GM12878 (cell line): ENCODE measurements around the gene CPSF6. TPM values are rescaled to one million over a fixed set of nuclear protein-coding genes. Genes with fewer than 3 reads are reported as not detected.

Experiments
- ATAC-seq: fragments of 200-7000 bp; cut with Tn5 transposase; 3 replicates; pipeline ENCODE4 v1.9.1; 2020; ENCODE audit warnings: mild to moderate bottlenecking, moderate library complexity
- BruUV-seq: library from RNA; stranded (reverse); fragments of 400-500 nt; replicated peaks from 2 replicates; lab custom pipeline; 2021; lab: Mats Ljungman, UMichigan
- CTCF ChIA-PET: fragments of 300-600 bp; sonication (Branson Sonifier 250); formaldehyde crosslinking; extraction: SDS; loops from one replicate; lab custom pipeline; 2021; ENCODE audit warnings: inconsistent platforms; lab: Yijun Ruan, JAX
- POLR2A ChIA-PET: fragments of 350-600 bp; formaldehyde crosslinking; extraction: SDS; loops from one replicate; lab custom pipeline; 2021; ENCODE audit warnings: inconsistent platforms; lab: Charles Lee
- RAD21 ChIA-PET: fragments of 300-600 bp; sonication (Branson Sonifier 250); formaldehyde crosslinking; loops from one replicate; lab custom pipeline; 2023; ENCODE audit warnings: antibody characterized with exemption; ENCODE audit not compliant: unreplicated experiment; lab: Charles Lee
- SMC1A ChIA-PET: fragments of 300-600 bp; sonication (Branson Sonifier 250); formaldehyde crosslinking; loops from one replicate; lab custom pipeline; 2023; ENCODE audit not compliant: unreplicated experiment, uncharacterized antibody; lab: Charles Lee
- DNase-seq: peaks from one replicate; pipeline ENCODE4 v3.0.0-alpha.2; 2011; ENCODE audit warnings: low read depth, low spot score
- FAIRE-seq: peaks from 3 replicates; lab custom pipeline; 2011; peaks lifted over from hg19 to GRCh38; lab: Jason Lieb, UNC
- H2AFZ ChIP-seq: 2 replicates; pipeline ENCODE4 v1.6.0; 2011; ENCODE audit warnings: low read depth, low read length, control low read depth; ENCODE audit not compliant: control insufficient read depth
- H3K27ac ChIP-seq: 2 replicates; pipeline ENCODE4 v1.5.1; 2011; ENCODE audit warnings: control low read depth; ENCODE audit not compliant: control insufficient read depth, insufficient read depth
- H3K27me3 ChIP-seq, 2 experiments: replicated peaks in 1 of 2; 2 replicates each; pipeline versions ENCODE4 v1.6.0 to v1.6.1; 2011; ENCODE audit warnings: low read length in 1 of 2; ENCODE audit not compliant: control insufficient read depth in 2 of 2, insufficient read depth in 2 of 2
- H3K36me3 ChIP-seq, 2 experiments: 2 replicates each; pipeline ENCODE4 v1.5.1; 2011; ENCODE audit warnings: low read length in 1 of 2; ENCODE audit not compliant: control insufficient read depth in 2 of 2, insufficient read depth in 2 of 2
- H3K4me1 ChIP-seq: 2 replicates; pipeline ENCODE4 v1.6.1; 2011; ENCODE audit warnings: mild to moderate bottlenecking, low read length, moderate library complexity, mixed read lengths; ENCODE audit not compliant: control insufficient read depth, insufficient read depth
- H3K4me2 ChIP-seq: 2 replicates; pipeline ENCODE4 v1.6.0; 2011; ENCODE audit warnings: control low read depth; ENCODE audit not compliant: control insufficient read depth, insufficient read depth
- H3K4me3 ChIP-seq: fragments of 200-600 bp; sonication (generic); 2 replicates; pipeline ENCODE4 v1.5.1; 2016
- H3K79me2 ChIP-seq: 2 replicates; pipeline ENCODE4 v1.6.0; 2011; ENCODE audit warnings: low read length; ENCODE audit not compliant: control insufficient read depth, insufficient read depth
- H3K9ac ChIP-seq: 2 replicates; pipeline ENCODE4 v1.8.0; 2011; ENCODE audit warnings: low read length, control low read depth, mixed read lengths; ENCODE audit not compliant: control insufficient read depth, insufficient read depth
- H3K9me3 ChIP-seq: replicated peaks from 3 replicates; pipeline ENCODE4 v1.5.1; 2011; ENCODE audit warnings: mild to moderate bottlenecking, low read length; ENCODE audit not compliant: control insufficient read depth, insufficient read depth
- H4K20me1 ChIP-seq: 2 replicates; pipeline ENCODE4 v1.6.0; 2011; ENCODE audit not compliant: control insufficient read depth, insufficient read depth
- ATF7 ChIP-seq: fragments of 450-650 bp; IDR thresholded peaks from 2 replicates; pipeline ENCODE4 v1.6.1; 2016; ENCODE audit warnings: low read depth, mild to moderate bottlenecking
- BRCA1 ChIP-seq: IDR thresholded peaks from 2 replicates; pipeline ENCODE4 v1.6.1; 2011; ENCODE audit warnings: low read depth, low read length, improper control_type of control experiment
- DPF2 ChIP-seq: fragments of 450-650 bp; IDR thresholded peaks from 2 replicates; pipeline ENCODE4 v1.6.1; 2017; ENCODE audit warnings: mild to moderate bottlenecking
- HDGF ChIP-seq: fragments of 450-650 bp; IDR thresholded peaks from 2 replicates; pipeline ENCODE4 v1.6.1; 2016; ENCODE audit warnings: antibody characterized with exemption
- LARP7 ChIP-seq: fragments of 450-650 bp; IDR thresholded peaks from 2 replicates; pipeline ENCODE4 v1.6.1; 2017; ENCODE audit warnings: mild to moderate bottlenecking
- MEF2B ChIP-seq: fragments of 450-650 bp; IDR thresholded peaks from 2 replicates; pipeline ENCODE4 v1.6.1; 2018; ENCODE audit warnings: mild to moderate bottlenecking, moderate library complexity; ENCODE audit not compliant: partially characterized antibody, poor library complexity, severe bottlenecking
- SMAD5 ChIP-seq: IDR thresholded peaks from 2 replicates; pipeline ENCODE4 v1.6.1; 2016; ENCODE audit warnings: antibody characterized with exemption, low read depth
- WGBS: methylation state at CpG from one replicate; pipeline ENCODE4 v1.1.6; 2016; ENCODE audit warnings: low lambda C conversion rate; ENCODE audit not compliant: insufficient replicate concordance, insufficient coverage; ENCODE audit errors: missing lambda C conversion rate; 5-methylcytosine and 5-hydroxymethylcytosine counted together
- in situ Hi-C: fragments of 300-500 bp; cut with MboI; formaldehyde crosslinking; loops from 9 replicates; pipeline ENCODE4 v1.14.3; 2018; ENCODE audit warnings: mixed read lengths
- intact Hi-C: fragments of 100-400 bp; cut with micrococcal nuclease; formaldehyde crosslinking; loops from one replicate; pipeline ENCODE4 v1.14.2; 2022; ENCODE audit not compliant: unreplicated experiment
- polyA plus RNA-seq, 11 experiments: library from polyadenylated mRNA; depleted of rRNA in 4 of 11; unstranded in 6 of 11; stranded (reverse) in 5 of 11; fragments of >200 nt; fragmentation: Nextera tagmentation in 4 of 11; fragmentation: Illumina TruSeq in 1 of 11; extraction: Ambion mirVana in 4 of 11; extraction: Trizol in 1 of 11; gene quantifications; 1 replicate in 1 of 11; 2 replicates in 10 of 11; pipeline versions ENCODE4 v1.2.1 to v1.2.3, GENCODE V29; 2011 to 2016; ENCODE audit warnings: inconsistent platforms in 2 of 11, missing spikeins in 2 of 11, low read depth in 1 of 11
- total RNA-seq, 4 experiments: library from RNA; depleted of rRNA in 3 of 4; stranded (reverse); fragments of >200 nt in 3 of 4; fragmentation: Illumina TruSeq in 1 of 4; extraction: Trizol in 1 of 4; gene quantifications; 2 replicates each; pipeline versions ENCODE4 v1.2.1 to v1.2.3, GENCODE V29; 2013 to 2021
- TF ChIP-seq, protein P1 (sequence below): fragments of 450-650 bp; IDR thresholded peaks from 2 replicates; pipeline ENCODE4 v1.6.1; 2016; ENCODE audit warnings: mild to moderate bottlenecking
- TF ChIP-seq, protein P2 (sequence below): IDR thresholded peaks from 2 replicates; pipeline ENCODE4 v1.6.1; 2011; ENCODE audit warnings: low read depth, mild to moderate bottlenecking, low read length, moderate library complexity, borderline replicate concordance; ENCODE audit errors: extremely low read depth

CPSF6 gene
- total and polyA plus RNA-seq, 10 of the 15 experiments (the other 5 are each of a cell fraction or from before 2014, with no cell fraction given): 40.9 to 150 (median 79.1) TPM

DNA sequence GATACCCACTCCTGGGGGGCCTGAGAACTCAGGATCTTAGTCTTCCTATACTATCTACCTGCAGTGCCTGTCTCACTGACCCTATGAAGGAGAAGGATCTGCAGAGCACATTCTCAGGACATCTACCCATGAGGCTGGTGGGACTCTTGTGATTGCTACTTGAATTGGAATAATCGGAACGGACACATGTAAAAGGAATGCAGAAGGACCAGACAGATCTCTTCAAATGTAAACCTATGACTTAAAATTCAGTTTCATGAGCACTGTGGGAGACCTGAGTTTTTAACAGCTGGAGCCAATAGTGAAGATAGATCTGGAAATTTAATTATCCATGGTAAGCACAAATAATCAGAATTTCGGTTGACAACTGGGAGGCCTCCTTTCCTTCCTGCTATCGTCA, 35.2 kb upstream of the CPSF6 start:
- Histone ChIP-seq H3K27me3 (no peaks in the 10 kb centered on the region), H3K36me3 (no peaks in the 10 kb centered on the region), H2AFZ (no peak overlapping the region), H3K79me2 (no peaks in the 10 kb centered on the region), H4K20me1 (no peaks in the 10 kb centered on the region), H3K4me3 (no peak overlapping the region), H3K9me3 (peaks cover 10% of the 10 kb centered on the region), H3K27ac (no peak overlapping the region), H3K4me1 (no peaks in the 10 kb centered on the region), H3K9ac (no peak overlapping the region), H3K4me2 (no peak overlapping the region)
- SMC1A ChIA-PET: no interaction called here
- intact Hi-C loops (no loop called here), in situ Hi-C loops (no loop called here)
- DNase-seq (no peak), FAIRE-seq (no peak), ATAC-seq (no peak)
- 84% methylated on average over 4 of the region's 4 CpGs for WGBS
- POLR2A ChIA-PET: no interaction called here
- TF ChIP-seq LARP7 (no peak), DPF2 (no peak), HDGF (no peak), ATF7 (no peak), MEF2B (no peak), BRCA1 (no peak), SMAD5 (no peak)
- TF ChIP-seq, protein P1, sequence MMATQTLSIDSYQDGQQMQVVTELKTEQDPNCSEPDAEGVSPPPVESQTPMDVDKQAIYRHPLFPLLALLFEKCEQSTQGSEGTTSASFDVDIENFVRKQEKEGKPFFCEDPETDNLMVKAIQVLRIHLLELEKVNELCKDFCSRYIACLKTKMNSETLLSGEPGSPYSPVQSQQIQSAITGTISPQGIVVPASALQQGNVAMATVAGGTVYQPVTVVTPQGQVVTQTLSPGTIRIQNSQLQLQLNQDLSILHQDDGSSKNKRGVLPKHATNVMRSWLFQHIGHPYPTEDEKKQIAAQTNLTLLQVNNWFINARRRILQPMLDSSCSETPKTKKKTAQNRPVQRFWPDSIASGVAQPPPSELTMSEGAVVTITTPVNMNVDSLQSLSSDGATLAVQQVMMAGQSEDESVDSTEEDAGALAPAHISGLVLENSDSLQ: no peak
- TF ChIP-seq, protein P2, sequence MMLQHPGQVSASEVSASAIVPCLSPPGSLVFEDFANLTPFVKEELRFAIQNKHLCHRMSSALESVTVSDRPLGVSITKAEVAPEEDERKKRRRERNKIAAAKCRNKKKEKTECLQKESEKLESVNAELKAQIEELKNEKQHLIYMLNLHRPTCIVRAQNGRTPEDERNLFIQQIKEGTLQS: no peak
- no TSS peak for BruUV-seq
- RAD21 ChIA-PET: no interaction called here
- CTCF ChIA-PET: no interaction called here
